ENCODE data around the gene POLE4.

POLE4 gene, protein sequence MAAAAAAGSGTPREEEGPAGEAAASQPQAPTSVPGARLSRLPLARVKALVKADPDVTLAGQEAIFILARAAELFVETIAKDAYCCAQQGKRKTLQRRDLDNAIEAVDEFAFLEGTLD

DNA sequence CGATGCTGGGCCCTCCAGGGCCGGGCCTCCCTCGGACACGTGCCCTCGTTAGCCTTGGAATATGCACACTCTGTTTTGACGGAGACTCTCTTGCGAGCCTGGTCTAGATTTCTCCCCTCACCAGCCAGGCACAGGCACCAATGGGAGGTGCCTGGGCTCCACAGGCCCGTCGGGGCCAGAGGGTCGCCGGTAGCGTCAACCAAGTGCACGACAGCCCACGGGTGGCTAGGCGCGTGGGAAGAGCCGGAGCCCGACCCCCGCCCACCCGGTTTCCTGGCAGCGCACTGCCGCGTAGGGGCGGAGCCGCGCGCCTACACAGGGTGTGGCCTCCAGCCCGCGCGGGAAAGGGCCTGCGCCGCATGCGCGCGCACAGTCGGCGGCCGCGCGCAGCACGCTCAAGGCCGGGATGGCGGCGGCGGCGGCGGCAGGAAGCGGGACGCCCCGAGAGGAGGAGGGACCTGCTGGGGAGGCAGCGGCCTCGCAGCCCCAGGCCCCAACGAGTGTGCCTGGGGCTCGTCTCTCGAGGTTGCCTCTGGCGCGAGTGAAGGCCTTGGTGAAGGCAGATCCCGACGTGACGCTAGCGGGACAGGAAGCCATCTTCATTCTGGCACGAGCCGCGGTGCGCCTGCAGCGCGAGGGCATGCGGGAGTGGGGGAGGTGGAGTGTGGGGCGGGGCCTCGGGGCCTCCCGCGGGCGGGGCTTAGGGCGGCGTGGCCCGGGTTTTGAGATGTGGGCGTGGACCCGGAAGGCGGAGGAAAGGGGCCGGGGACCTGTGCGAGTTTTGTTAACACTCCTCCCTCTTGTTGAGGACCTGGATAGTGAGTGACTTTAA lies at the start of gene POLE4:
POLE4 (plus strand) TSS at position 370 of the 832 bp plus-strand sequence; CDS start at position 407, 37 bp downstream.
- DNase-seq (ENCODE audit: low read depth in 1 of 2, low spot score in 1 of 2), result peak; percentile 29 to 92
- in situ Hi-C loops (cut with HindIII; ENCODE audit: low pct_unique_long_range_greater_than_20kb, low sequenced_read_pairs), result no loop called here
- no peak for TF ChIP-seq JUND (IDR thresholded peaks at IDR 0.05; ENCODE audit: low read depth)

DNA sequence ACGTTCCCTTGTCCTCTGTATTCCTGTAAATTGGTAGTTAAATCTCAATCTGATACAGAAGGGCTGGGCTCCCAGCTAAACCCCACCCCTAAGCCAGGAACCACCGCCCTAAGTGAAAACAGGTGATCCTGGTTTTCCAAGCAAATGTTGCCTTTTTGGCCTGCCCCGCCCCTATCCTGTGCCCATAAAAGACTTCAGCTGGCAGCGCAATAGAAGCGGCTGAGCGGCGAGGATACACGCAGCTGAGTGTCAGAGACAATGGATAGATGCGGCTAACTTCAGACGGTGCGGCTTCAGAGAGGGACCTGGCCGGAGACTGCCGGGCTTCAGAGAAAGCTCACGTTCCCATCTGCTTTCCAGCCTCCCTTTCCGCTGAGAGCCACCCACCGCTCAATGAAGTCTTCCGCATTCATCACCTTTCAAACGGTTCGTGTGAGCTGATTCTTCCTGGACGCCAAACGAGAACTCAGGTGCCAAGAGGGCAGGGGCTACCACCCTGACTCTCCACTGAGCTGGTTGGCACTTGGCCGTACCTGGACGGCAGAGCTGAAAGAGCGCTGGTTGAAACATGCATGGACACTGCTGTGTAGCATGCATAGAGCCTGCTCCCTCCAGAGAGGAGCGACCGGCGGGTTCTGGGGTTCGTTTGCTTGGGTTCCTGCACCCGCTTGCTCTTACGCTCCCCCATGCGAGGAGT lies 49.5 kb upstream of the POLE4 start:
- no peak for DNase-seq (ENCODE audit: low read depth in 1 of 2, low spot score in 1 of 2)
- TF ChIP-seq JUND (IDR thresholded peaks at IDR 0.05; ENCODE audit: low read depth), result no peak
- in situ Hi-C loops (cut with HindIII; ENCODE audit: low pct_unique_long_range_greater_than_20kb, low sequenced_read_pairs), result no loop called here

DNA sequence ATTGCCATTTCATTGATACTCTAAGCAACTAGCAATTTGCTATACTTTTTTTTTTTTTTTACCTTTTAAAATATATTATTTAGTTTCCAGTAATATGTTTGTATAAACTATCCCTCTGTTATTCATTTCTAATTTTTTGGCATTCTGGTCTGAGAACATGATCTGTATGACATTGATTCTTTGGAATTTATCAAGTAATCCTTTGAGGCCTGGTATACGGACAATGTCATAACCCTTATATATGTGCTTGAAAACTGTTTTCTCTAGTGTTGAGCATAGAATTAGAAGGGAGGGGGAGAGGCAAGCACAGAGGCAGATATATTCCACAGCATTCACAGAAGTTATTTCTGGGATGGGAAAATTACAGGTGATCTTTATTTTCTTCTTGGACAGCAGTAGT lies 48.2 kb upstream of the POLE4 start:
- no peak for DNase-seq (ENCODE audit: low read depth in 1 of 2, low spot score in 1 of 2)
- in situ Hi-C loops (cut with HindIII; ENCODE audit: low pct_unique_long_range_greater_than_20kb, low sequenced_read_pairs), result no loop called here
- no peak for TF ChIP-seq JUND (IDR thresholded peaks at IDR 0.05; ENCODE audit: low read depth)

DNA sequence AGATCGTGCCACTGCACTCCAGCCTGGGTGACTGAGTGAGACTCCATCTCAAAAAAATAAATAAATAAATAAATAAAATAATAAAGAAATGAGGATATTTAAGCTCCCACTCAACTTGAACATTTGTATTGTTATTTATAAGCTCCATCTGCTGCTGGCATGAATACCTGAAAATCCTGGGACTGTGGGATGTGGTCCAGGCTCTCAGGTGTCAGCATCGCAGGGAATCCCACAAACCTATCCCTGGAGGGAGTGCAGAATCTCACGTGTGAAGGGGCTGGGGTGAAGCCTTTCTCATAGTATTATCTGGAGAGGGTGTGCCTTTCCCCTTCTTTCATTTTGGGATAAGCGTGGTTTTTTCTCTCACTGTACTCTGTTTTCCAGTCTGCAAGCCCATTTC lies 47.4 kb upstream of the POLE4 start:
- TF ChIP-seq JUND (IDR thresholded peaks at IDR 0.05; ENCODE audit: low read depth), result no peak
- no peak for DNase-seq (ENCODE audit: low read depth in 1 of 2, low spot score in 1 of 2)
- in situ Hi-C loops (cut with HindIII; ENCODE audit: low pct_unique_long_range_greater_than_20kb, low sequenced_read_pairs), result no loop called here

DNA sequence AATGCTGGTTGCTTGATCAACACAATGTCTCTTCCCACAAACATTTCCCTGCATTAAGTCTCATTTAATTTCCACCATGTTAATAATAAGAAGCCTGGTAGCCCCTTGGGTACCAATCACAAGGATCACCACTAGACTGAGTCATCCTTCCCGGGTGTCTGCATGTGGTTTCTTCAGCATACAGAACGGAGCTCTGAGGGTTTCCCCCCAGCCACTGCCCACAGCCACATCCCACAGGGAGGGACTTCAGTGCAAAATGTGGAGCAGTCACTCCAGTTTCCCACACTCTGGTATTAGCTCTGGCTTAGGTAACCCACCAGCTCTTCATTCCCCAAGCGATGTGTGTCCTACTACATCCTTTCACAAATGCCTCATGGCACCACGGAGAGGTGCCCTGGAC lies 42.7 kb upstream of the POLE4 start:
- in situ Hi-C loops (cut with HindIII; ENCODE audit: low pct_unique_long_range_greater_than_20kb, low sequenced_read_pairs), result no loop called here
- no peak for DNase-seq (ENCODE audit: low read depth in 1 of 2, low spot score in 1 of 2)
- TF ChIP-seq JUND (IDR thresholded peaks at IDR 0.05; ENCODE audit: low read depth), result no peak

DNA sequence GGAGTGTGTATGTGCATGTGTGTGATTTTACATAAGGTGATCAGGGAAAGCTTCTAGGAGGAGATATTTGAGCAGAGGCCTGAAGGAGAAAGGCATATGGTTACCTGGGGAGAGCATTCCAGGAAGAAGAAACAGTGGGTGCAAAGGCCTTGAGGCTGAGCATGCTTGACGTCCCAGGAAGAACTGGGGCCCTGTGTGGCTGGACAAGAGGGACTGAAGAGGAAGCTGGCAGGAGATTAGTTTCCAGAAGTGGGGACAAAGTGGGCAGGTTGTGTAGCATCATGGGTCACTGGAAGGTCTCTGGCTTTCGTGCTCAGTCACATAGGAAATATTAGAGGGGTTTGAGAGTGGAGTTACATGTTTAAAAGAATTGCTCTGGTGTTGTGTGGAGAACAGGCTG lies 42.0 kb upstream of the POLE4 start:
- no peak for TF ChIP-seq JUND (IDR thresholded peaks at IDR 0.05; ENCODE audit: low read depth)
- in situ Hi-C loops (cut with HindIII; ENCODE audit: low pct_unique_long_range_greater_than_20kb, low sequenced_read_pairs), result no loop called here
- DNase-seq (ENCODE audit: low read depth in 1 of 2, low spot score in 1 of 2), result no peak

DNA sequence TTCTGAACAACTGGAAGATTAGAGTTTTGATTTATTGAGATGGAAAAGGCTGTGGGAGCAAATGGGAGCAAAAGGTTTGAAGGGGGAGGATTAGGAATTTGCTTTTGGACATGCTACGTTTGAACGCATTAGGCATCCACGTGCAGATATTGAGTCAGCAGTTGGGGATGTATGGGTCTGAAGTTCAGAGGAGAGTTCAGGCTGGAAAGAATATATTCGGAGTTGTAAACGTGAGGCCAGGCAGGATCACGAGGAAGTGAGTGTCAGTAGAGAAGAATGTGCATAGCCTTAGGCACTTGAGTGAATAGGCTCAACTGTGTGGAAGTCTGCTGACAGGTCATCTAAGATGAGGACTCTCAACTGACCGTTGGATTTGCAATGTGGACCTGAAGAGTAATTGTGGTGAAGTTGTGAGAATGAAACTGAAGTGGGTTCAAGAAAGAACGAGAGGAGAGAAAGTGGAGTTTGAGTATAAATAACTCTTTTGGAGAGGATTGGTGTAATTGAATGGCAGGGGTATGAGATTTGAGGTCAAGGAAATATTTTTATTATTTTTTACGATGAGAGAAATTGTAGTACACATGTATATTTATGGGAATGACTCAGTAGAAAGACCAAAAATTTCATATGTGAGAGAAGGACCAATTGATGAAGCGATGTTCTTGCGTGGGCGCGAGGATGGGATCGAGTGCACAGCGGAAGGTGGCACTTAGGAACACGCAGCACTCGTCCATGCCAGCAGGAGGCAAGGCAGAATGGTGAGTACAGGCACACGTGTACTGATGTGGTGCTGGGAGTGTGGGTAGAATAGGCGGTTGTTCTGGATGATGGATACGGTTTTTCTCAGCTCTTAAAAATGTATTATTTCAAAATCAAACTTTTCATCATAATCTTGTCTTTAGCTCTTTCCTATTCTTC lies 40.5 kb upstream of the POLE4 start:
- no peak for TF ChIP-seq JUND (IDR thresholded peaks at IDR 0.05; ENCODE audit: low read depth)
- in situ Hi-C loops (cut with HindIII; ENCODE audit: low pct_unique_long_range_greater_than_20kb, low sequenced_read_pairs), result no loop called here
- DNase-seq (ENCODE audit: low read depth in 1 of 2, low spot score in 1 of 2), result peak; percentile 8 to 50

DNA sequence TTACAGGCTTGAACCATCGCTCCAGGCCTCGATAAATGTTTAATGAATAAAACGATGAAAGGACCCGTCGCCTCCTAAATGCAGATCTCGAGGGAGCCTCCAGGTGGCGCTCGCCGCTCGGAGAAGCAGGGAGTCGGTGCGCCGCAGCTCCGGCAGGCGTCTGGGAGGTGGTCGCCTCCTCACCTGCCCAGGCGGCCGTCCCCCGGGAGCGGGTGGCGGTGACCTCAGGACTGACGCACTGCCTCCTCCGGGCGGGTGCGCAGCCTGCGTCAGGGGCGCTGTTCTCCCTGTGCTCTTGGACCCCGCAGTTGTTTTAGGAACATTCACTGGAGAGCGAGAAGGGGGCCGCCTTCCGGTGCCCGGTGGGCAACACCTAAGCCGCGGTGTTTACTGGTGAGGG lies 38.6 kb upstream of the POLE4 start:
- no peak for TF ChIP-seq JUND (IDR thresholded peaks at IDR 0.05; ENCODE audit: low read depth)
- DNase-seq (ENCODE audit: low read depth in 1 of 2, low spot score in 1 of 2), result peak; percentile 46 to 65
- in situ Hi-C loops (cut with HindIII; ENCODE audit: low pct_unique_long_range_greater_than_20kb, low sequenced_read_pairs), result no loop called here

DNA sequence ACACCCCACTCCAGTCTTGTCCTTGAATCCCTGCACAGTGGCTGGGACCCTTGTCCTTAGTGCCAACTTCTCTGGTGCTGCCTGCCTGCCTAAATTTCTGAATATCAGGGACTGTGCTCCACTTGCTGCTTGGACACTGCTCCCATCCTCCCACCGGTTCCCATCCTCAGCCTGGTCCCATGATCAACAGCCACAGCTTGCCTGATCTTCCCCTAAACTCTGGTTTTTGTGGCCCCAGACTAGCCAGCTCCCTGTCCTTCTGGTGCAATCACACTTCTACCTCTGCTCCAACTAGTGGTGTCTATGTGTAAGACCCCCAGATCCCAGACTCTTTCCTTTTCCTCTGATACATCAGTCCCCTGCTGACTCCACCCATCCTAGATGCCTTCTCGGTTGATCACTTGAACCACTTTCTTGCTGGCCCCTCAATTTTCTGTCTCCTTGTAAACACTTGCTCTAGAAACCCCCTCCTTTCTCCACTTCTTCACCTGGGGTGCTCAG lies 37.2 kb upstream of the POLE4 start:
- no peak for TF ChIP-seq JUND (IDR thresholded peaks at IDR 0.05; ENCODE audit: low read depth)
- DNase-seq (ENCODE audit: low read depth in 1 of 2, low spot score in 1 of 2), result no peak
- in situ Hi-C loops (cut with HindIII; ENCODE audit: low pct_unique_long_range_greater_than_20kb, low sequenced_read_pairs), result no loop called here

DNA sequence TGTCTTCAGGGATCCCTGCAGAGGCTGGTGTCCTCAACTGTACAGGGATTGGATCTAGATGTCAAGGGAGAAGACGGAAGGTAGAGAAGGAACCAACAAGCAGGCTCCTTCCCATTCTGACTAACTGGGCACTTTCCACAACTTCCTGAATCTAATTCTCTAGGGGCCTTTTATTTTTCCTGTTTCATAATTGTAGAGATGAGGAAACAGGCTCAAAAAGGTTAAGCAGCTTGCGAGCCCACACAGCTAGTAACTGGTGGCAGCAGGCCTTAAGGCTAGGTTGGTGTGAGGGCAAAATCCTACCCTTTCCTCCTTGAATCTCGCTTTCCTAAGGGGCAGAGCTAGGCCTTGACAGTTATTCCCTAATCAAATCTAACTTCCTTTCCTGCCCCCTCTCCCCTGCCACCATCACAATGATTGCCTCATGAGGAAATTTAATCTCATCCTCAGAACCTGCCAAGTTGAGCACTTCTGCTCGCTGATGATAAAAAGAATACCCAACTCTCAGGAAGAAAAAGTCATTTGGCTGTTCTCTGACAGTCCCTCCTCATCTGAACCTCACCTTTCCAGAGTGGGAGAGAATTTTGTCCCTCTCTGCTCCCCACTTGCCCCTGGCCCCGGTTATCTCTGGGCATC lies 35.7 kb upstream of the POLE4 start:
- TF ChIP-seq JUND (IDR thresholded peaks at IDR 0.05; ENCODE audit: low read depth), result no peak
- in situ Hi-C loops (cut with HindIII; ENCODE audit: low pct_unique_long_range_greater_than_20kb, low sequenced_read_pairs), result no loop called here
- no peak for DNase-seq (ENCODE audit: low read depth in 1 of 2, low spot score in 1 of 2)

DNA sequence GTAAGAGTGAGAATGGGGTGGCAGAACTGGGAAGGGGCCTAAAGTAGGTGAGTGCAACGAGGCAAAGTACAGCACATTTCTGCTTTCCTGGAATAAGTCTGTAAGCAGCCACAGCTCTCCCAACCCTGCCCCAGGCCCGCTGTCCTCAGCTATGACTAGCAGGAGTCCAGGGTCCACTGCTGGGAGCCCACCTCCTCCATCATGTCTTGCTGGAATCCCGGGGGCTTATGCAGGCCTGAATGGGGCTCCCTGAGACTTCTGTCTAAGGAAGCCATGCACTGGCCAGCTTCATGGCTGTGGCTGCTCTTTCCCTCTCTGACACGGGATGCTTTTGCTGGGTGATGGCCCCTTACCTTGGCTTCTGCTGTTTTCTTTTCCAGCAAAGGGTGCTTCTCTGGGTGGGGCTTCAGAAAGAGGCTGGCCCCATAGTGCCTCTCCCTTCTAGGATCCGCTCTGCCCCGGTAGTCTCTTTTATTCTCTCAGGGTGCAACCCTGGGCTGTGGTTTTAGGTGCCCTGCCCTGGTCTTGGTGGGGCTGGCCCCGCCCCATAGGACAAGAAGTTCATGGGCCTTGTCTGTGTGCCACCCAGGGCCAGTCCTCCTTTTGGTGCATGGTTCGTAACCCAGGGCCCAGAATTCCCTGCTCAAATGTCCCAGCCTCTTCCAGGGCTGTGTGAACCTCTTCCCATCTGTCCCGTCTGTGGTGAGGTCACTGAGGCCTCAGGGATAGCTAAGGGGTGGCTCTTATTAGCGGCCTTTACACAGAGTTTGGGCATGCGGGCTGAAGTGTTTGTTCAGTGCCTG lies 33.8 kb upstream of the POLE4 start:
- in situ Hi-C loops (cut with HindIII; ENCODE audit: low pct_unique_long_range_greater_than_20kb, low sequenced_read_pairs), result no loop called here
- no peak for DNase-seq (ENCODE audit: low read depth in 1 of 2, low spot score in 1 of 2)
- no peak for TF ChIP-seq JUND (IDR thresholded peaks at IDR 0.05; ENCODE audit: low read depth)
